Activated gamma-delta T cell treated with Interleukin-2 at 50 U/mL for 16 hours (primary cell): ENCODE measurements around the gene ALG9.
"Not testable (repeated sequence)": the region's sequence is repeated elsewhere in the genome, so short reads cannot be mapped to it uniquely, and the experiment has no call there.

Experiments used
- DNase-seq: peaks from one replicate; pipeline ENCODE4 v3.0.0-alpha.2; 2020

ALG9 gene

GRCh38 chr11:111870886-111871692, at the start of gene ALG9:
Gene ALG9 (minus strand): TSS chr11:111871581. CDS start chr11:111871482, 99 bp downstream.
- DNase-seq = peak; percentile 93

- no peak for DNase-seq
These were observed 49.5 kb upstream of the ALG9 start for GRCh38 chr11:111920908-111921307.

- DNase-seq = no peak
These were observed 47.2 kb upstream of the ALG9 start, which contains the start of gene C11orf52 for GRCh38 chr11:111918390-111919256. Gene C11orf52 (plus strand): TSS chr11:111918913. CDS start chr11:111918973, 60 bp downstream.

GRCh38 chr11:111917788-111918187, 46.4 kb upstream of the ALG9 start:
- DNase-seq = no peak

- no peak for DNase-seq
These were observed 45.9 kb upstream of the ALG9 start for GRCh38 chr11:111917312-111917711.

GRCh38 chr11:111916768-111917167, 45.4 kb upstream of the ALG9 start:
- DNase-seq = no peak

GRCh38 chr11:111913997-111914396, 42.6 kb upstream of the ALG9 start:
- DNase-seq = no peak

- DNase-seq = no peak
These were observed 41.9 kb upstream of the ALG9 start for GRCh38 chr11:111913031-111913861.

- no peak for DNase-seq
These were observed 41.2 kb upstream of the ALG9 start, which contains the start of gene HSPB2 for GRCh38 chr11:111912535-111912934. Gene HSPB2 (plus strand): TSS chr11:111912734. CDS start chr11:111912830, 96 bp downstream.

- DNase-seq = no peak
These were observed 40.4 kb upstream of the ALG9 start, which contains the start of gene CRYAB for GRCh38 chr11:111911563-111912401. Gene CRYAB (minus strand): TSS chr11:111911770. CDS start chr11:111911724, 46 bp downstream.

GRCh38 chr11:111910676-111911562, 39.5 kb upstream of the ALG9 start:
- no peak for DNase-seq

- DNase-seq = no peak
These were observed 38.0 kb upstream of the ALG9 start for GRCh38 chr11:111909378-111909777.

GRCh38 chr11:111908639-111909305, 37.4 kb upstream of the ALG9 start:
- no peak for DNase-seq

- no peak for DNase-seq
These were observed 35.3 kb upstream of the ALG9 start for GRCh38 chr11:111906680-111907079.

GRCh38 chr11:111905411-111905810, 34.0 kb upstream of the ALG9 start:
- no peak for DNase-seq

- no peak for DNase-seq
These were observed 15.5 kb upstream of the ALG9 start for GRCh38 chr11:111886844-111887243.

- DNase-seq = no peak
These were observed 14.7 kb upstream of the ALG9 start for GRCh38 chr11:111886032-111886431.

- DNase-seq = not testable (repeated sequence)
These were observed 13.7 kb upstream of the ALG9 start for GRCh38 chr11:111885053-111885452.

- no peak for DNase-seq
These were observed 10.8 kb upstream of the ALG9 start for GRCh38 chr11:111882202-111882601.

GRCh38 chr11:111879637-111879960, 8.2 kb upstream of the ALG9 start:
- DNase-seq = no peak
